ENCODE measurements around the gene RIMBP2.

Gene RIMBP2

GRCh38 chr12:130385193-130385592 is 330.9 kb downstream of the RIMBP2 start:
- no peak for DNase-seq

GRCh38 chr12:130384234-130384633 is 331.9 kb downstream of the RIMBP2 start:
- no peak for DNase-seq

DNA sequence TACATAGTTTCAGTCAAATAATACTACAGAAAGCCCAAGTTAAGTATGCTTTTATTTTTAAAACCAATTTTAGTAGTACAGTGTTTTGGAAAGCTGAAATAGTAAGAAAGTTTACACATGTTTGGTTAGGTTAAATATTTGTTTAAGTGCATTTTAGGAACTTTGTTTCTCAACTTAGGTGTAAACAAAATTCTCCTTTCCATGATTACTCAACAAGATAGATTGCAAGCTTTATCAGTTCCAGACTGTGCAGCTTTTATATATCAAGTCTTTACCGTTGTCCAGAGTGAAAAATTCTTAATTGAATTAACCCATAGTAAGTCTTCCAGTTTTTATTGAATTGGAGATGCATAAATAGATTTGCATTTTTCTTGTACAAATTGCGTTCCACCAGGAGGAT is 333.3 kb downstream of the RIMBP2 start:
- no peak for DNase-seq

DNA sequence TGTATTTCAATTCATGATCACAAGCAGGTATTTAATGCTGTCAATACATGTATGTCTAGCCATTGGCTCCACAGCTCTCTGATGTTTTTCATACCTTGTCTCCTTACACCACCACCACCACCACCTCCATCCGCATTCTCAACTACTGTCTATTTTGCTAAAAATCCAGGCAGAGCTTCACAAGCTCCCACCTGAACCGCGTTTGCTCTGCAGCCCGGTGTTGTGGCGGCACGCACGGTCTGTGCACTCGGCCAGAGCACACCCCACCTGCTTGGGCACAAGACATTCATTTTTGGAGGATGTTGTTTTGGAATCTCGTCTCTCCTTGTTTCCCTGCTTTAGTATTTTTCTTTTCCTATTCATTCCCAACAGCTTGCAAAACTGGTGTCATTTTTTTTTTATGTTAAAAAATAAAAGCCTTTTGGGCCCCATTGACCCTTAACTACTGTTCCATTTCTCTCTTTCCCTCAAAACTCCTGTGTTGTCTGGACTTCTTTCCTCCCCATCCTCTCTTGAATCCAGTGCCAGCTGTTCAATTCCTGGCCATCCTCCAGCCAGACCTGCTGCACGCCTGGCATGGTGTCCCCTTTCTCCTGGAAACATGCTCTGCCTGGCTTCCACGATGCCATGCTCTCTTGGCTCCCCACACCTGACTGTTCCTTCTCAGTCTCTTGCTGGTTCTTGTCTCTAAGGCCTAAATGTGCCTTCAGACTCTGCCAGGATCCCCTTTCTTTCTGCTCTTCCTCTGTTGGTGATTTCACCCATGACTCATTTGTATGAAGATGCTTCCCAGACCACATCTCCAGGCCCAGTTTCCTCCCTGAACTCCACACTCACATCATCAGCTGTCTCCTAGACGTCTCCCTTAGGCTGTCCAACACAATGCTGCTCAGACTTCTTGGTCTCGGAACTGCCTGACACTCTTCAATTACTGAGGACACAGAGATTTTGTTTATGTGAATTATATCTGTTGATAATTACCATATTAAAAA is 340.5 kb downstream of the RIMBP2 start:
- DNase-seq, result no peak

- DNase-seq, result no peak
Measured at GRCh38 chr12:130374083-130374482, 342.0 kb downstream of the RIMBP2 start.

DNA sequence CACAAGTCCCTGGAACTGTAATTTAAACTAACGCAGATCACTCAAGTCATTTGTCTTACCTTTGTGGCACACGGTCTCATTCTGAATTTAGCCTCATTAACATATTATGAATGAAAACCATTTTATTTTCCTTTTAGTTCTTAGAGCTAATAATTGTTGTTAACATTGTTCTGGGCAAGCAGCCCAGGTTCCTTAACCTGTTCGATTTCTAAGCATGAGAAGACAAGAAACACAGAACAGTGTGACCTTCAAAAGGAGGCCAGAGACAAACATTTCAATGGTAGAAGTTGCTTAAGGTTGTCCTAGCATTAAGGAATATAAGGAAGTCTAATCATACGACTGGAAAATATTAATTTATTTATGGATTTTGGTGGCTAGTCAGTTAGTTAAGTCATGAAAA is 343.2 kb downstream of the RIMBP2 start:
- DNase-seq, result no peak

GRCh38 chr12:130371296-130371695 is 344.8 kb downstream of the RIMBP2 start:
- DNase-seq, result no peak

DNA sequence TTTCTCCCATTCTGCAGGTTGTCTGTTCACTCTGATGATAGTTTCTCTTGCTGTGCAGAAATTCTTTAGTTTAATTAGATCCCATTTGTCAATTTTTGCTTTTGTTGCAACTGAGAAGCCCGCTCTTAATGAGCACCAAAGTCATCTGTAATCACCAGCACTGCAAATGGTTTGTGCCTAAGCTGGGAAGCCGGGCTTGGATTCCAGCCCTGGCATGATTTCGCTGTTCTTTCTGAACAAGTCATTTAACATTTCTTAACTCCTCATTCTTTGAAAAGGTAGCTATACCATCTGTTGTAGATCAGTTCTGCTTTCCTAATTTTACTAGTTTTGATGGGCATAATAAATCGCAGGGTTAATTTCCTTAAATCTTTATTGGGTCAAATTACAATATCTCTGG is 346.3 kb downstream of the RIMBP2 start:
- no peak for DNase-seq

DNA sequence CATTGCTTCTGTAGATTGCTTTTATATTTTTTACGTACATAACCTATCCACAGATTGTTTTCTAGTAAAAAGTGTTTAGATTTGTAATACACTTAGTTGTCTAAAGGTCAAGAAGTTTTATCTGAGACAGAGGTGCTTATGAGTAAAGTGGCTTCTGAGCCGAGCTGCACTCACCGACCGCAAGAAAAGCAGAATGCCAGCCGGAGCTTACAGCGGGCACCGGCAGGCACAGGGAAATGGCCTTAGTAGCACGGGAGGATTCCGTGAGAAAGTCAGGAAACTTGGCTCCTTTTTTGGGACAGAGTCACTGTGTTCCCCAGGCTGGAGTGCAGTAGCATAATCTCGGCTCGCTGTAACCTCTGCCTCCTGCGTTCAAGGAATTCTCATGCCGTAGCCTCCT is 348.6 kb downstream of the RIMBP2 start:
- no peak for DNase-seq

GRCh38 chr12:130367003-130367402 is 349.1 kb downstream of the RIMBP2 start:
- no peak for DNase-seq

GRCh38 chr12:130366159-130366558 is 349.9 kb downstream of the RIMBP2 start:
- DNase-seq, result no peak

DNA sequence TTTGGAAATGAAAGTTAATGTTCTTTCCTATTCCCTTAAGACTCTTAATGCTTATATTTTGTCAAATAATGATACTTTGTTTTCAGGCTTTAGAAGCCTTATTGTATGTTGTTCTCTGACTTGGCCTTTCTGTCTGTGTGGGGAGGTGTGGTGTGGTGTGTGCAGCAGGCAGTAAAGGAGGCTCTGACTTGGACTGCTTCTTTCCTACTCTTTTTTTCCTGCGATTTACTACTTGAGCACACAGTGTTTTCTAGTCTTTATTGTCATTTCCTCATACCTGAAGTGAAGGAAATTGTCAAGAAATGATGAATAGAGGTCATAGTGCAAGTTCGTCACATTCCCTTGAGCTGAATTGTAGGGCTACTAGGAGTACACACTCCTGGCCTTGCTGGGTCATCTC is 351.5 kb downstream of the RIMBP2 start:
- no peak for DNase-seq

GRCh38 chr12:130362060-130362459 is 354.0 kb downstream of the RIMBP2 start:
- DNase-seq, result no peak

DNA sequence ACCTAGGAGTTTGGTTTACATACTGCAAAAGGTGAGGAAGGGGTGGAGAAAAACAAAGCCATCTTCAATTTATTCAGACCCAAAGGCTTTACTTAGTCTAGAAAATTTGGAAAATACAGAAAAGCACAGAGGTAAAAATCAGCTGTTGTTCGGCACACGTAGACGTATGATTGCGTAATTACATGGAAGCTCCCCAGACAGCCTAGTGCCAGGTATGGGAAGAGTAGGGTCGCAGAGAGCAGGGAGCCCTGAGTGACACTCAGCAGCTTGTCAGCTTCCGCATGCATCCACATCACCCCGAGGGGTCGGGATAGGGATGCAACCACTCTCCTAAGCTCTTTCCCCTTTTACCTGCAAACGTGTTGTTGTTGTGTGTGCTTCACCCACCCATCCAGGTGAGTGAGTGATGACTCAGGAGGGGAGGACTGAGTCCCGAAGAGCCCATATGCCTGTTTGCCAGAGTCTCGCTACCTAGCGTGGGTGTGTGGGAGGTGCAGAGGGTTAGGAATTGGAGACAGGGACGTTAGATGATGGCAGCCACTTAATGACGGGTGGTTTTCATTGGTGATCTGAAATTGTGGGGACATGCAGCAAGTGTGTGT is 358.3 kb downstream of the RIMBP2 start:
- DNase-seq, result no peak

DNA sequence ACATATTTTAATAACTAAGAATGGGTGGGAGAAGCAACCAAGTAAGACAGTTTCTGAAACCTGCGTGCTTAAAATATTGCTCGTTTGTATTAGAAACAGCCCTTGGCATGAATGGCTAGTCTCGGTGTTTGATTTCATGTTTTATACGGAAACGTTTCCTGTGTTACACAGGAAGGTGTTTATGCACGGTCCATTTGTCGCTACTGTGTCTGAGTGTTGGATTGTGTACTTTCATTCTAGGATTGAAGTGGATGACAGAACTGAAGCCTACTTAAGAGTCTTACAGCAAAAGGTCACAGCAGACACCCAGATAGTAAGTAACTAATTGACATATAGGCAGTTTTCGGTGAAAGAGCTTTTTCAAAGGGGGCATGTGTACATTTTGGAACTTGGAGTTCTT is 358.9 kb downstream of the RIMBP2 start:
- DNase-seq, result no peak

GRCh38 chr12:130356222-130356621 is 359.9 kb downstream of the RIMBP2 start:
- DNase-seq, result no peak

- DNase-seq, result no peak
Measured at GRCh38 chr12:130354407-130354806, 361.7 kb downstream of the RIMBP2 start.

DNA sequence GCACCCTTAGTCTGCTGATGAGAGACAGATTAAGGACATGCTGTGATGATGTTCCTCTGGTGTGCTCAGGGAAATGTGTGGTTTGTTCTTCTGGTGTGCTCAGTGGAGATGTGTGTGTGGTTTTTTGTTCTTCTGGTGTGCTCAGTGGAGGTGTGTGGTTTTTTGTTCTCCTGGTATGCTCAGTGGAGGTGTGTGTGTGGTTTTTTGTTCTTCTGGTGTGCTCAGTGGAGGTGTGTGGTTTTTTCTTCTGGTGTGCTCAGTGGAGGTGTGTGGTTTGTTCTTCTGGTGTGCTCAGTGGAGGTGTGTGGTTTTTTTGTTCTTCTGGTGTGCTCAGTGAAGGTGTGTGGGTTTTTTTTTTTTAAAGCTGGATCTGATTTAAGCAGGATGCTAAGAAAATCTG is 363.0 kb downstream of the RIMBP2 start:
- DNase-seq, result no peak

DNA sequence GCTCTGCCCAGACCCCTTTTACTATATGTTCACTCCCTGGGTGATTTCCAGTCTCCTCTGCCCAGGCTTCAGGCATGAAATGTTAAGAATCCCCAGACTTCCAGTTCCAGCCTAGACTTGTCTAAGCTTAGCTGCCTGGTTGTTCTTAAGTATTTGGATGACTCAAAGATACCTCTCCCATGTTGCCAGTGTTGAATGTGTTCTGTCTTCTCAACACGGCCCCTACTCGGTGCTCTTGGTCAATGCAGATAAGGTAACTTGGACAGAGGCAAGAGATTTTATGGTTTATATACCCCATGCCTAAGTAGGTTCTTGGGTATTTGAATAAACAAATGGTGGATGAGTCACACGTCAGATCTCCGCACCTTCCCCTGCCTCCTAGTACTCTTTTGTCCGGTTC is 364.8 kb downstream of the RIMBP2 start:
- DNase-seq, result no peak

GRCh38 chr12:130350715-130351114 is 365.4 kb downstream of the RIMBP2 start:
- DNase-seq, result no peak

DNA sequence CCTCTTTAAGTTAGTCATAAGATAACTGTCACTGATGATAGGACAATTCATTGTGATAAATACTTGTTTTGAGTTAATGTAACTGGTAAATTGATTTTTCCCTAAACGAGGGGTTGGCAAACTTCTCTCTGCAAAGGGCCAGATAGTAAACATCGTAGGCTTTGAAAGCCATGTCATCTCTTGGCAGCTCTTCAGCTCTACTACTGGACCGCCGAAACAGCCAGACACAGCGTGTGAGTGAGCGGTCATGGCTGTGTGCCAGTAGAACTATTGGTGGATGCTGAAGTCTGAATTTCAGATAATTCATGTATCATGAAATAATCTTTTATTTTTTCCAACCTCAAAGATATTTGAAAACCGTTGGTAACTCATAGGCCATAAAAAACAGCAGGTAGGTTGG is 368.5 kb downstream of the RIMBP2 start:
- DNase-seq, result no peak

All from amniotic stem cell (primary cell).